GM21390 (cell line): ENCODE results near the gene FLAD1.

Experiments
- ATAC-seq: cut with Tn5 transposase; IDR thresholded peaks from one replicate; pipeline ENCODE4 v1.9.1; 2021; ENCODE audit not compliant: unreplicated experiment

FLAD1 gene

DNA sequence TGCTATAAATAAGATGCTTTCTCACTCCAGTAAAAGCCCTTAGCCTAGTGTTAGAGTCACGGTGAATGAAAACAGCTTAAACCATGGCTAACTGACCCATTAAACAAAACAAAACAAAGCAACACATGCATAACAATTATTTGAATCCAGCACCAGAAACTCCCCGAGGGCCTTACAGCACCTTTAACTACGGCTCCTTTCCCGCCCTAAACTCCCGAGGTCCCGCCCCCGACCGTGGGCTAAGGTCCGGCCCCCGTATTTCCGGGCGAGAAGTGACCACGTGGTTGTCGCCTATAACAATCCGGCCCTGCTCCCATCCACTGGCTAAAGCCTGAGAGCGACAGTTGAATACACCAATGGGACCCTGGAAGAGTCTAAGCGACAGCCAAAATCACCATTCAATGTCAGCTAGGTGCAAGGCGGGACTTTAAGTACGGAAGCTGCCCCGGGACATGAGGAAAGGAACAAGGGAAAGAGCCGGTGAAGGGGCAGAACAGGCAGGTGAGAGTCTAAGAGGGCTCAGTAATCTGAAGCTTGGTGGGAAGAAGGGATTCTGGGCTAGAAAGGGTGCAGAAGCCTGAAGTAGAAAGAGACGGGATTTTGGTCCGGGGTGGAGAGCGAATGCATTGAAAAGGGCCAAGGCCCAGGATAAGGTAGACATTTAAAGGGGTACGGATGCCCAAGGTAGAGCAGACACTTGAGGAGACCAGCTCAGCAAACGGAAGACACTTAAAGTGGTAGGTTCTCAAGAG is at the start of gene FLAD1:
FLAD1 (plus strand) TSS at position 448 of the 752 bp plus-strand sequence. CDS start 351 bp downstream, outside the sequence.
- ATAC-seq = peak; percentile 95

DNA sequence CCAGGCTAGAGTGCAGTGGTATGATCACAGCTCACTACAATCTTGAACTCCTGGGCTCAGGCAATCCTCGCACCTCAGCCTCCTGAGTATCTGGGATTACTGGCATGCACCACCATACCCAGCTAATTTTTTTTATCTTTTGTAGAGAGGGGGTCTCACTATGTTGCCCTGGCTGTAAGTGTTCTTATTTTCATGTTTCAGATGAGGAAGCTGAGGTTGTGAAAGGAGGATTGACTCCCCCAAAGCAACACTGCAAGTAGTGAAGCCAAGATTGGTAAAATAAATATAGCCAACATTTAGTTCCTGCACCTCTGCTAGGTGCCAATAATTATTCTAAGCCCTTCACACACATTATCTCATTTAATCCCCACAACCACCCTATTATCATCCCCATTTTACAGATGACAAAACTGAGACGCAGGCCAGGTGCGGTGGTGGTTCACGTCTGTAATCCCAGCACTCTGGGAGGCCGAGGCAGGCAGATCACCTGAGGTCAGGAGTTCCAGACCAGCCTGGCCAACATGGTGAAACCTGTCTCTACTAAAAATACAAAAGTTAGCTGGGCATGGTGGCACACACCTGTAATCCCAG is 48.7 kb upstream of the FLAD1 start:
- ATAC-seq = no peak

DNA sequence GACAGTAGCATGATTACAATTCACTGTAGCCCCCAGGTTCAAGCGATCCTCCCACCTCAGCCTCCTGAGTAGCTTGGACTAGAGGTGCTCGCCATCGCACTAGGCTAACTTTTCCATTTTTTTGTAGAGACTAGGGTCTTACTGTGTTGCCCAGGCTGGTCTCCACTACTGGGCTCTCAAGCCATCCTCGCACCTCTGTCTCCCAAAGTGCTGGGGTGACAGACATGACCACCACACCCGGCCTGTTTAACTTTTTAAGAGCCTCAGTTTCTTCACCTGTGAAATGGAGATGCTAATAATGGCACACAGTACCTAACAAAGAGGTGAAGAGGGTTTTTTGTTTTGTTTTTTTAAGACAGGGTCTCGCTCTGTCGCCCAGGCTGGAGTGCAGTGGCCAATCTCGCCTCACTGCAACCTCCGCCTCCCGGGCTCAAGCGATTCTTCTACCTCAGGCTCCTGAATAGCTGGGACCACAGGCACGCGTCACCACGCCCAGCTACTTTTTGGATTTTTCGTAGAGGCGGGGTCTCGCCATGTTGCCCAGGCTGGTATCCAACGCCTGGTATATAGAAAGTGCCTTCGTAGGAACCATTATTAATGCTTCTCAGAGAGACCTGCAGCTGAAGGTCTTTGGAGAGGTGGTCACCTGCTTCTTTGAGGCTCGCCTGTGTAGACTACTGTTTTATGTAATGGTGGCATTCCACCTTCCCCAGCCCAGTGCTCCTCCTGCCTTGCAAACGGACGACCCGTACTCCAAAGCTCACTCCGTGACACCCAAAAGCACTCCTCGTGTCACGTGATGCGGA is 47.2 kb upstream of the FLAD1 start:
- ATAC-seq = no peak

DNA sequence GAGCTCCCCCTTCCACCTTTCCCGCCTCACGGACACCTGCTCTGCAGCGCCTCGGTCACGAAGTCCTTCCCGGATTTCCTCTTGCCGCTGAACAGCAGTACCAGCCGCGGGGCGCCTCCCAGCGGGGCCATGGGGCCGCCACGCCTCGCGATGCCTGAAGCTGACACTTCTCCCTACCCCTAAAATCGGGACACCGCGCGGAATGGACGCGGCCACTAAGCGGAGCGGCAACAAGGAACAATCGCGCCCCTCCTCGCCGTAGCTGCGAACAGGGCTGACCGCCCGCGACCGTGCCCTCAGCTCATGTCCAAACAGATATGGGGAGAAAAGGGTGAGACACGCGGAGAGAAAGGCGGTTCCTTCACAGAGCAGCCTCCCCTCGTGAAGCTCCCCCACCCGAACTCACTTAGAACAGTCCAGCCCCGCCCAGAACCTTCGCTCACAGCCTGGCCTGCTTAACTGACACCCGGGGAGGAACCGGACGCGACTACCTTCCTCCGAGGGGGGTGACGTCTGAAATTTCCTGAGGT is 46.5 kb upstream of the FLAD1 start, which contains the start of gene PMVK:
PMVK (minus strand) TSS at position 165 of the 530 bp plus-strand sequence; CDS start at position 131, 34 bp downstream.
- peak; percentile 57 for ATAC-seq

- peak; percentile 53 for ATAC-seq
Measured at GRCh38 chr1:154937085-154937987, 45.8 kb upstream of the FLAD1 start.

DNA sequence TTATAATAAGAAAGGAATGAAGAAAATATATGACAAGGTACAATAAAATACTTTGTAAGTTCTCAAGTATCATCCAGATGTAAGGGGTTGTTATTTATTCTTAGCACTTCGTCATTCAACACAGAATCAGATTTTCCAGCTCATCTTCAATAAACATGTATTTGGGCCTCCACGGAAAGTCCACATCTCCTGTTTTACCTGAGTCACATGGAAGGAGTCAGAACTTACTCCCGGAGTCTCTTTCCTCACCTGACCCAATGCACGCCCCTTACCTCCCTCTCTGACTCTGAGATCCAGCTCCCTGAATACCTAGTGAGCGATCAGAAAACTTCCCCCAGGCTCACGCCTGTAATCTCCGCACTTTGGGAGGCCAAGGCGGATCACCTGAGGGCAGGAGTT is 45.2 kb upstream of the FLAD1 start:
- ATAC-seq = no peak

DNA sequence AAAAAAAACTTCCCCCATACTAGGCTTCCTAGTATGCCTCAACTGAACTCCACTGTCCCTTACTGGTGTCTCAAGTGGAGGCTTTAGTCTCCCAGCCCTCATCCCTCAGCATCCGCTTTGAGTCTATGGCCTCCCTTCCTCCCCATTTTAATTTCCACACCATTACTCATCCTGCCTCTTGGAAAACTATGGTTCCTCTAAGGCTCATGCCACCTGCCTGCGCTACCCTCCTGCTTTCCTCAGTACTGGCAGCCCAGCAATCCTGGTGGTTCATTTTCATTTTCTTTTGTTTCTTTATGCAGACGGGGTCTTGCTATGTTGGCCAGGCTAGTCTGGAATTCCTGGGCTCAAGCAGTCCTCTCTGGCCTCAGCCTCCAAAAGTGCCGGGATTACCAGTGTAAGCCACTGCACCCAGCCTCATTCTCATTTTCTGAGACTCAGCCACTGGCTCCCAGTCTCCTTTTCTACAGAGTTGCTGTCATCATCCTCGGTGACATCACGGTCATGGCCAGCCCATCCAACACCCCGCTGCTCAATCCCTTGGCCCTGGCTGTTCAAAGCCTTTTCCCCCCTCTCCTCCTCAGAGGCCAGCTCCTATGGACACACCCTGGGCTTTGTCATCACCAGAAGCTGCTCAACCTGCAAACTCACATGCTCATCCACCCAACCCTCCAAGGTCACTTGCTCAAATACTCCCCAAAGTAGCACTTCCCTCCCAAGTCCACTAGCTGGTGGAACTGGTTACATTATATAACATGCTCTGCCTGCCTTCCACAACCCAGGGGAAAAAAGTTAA is 44.3 kb upstream of the FLAD1 start:
- ATAC-seq = no peak

GRCh38 chr1:154940213-154940560 is 43.0 kb upstream of the FLAD1 start:
- ATAC-seq = no peak

DNA sequence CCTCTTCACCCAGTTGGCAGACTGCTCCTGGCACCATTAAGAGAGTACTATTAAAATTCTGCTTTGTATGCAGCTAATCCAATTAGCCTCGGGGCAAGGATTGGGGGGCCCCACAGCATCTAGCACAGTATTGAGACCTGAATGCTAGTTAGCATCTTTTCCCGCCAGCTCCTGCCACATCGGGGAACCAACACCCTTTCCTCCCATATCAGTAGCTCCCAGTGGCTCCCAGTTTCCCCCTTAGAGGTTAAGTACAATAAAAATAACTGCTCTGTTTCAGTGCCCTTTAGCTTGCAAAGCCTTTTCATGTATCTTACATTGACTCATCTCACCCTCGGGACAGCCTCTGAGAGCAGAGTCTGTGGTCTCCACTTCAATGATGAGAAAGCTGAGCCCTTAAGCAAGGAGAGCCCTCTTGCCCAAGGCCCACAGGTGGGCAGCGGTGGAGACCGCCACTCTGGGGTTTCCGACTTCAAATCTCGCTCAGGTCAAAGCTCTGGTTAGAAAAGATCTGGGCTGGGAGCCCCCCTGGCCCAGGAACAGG is 42.4 kb upstream of the FLAD1 start:
- no peak for ATAC-seq

GRCh38 chr1:154941333-154942013 is 41.7 kb upstream of the FLAD1 start:
- ATAC-seq = no peak

- ATAC-seq = no peak
Measured at GRCh38 chr1:154943649-154944400, 39.3 kb upstream of the FLAD1 start.

GRCh38 chr1:154944401-154945159 is 38.6 kb upstream of the FLAD1 start:
- no peak for ATAC-seq

DNA sequence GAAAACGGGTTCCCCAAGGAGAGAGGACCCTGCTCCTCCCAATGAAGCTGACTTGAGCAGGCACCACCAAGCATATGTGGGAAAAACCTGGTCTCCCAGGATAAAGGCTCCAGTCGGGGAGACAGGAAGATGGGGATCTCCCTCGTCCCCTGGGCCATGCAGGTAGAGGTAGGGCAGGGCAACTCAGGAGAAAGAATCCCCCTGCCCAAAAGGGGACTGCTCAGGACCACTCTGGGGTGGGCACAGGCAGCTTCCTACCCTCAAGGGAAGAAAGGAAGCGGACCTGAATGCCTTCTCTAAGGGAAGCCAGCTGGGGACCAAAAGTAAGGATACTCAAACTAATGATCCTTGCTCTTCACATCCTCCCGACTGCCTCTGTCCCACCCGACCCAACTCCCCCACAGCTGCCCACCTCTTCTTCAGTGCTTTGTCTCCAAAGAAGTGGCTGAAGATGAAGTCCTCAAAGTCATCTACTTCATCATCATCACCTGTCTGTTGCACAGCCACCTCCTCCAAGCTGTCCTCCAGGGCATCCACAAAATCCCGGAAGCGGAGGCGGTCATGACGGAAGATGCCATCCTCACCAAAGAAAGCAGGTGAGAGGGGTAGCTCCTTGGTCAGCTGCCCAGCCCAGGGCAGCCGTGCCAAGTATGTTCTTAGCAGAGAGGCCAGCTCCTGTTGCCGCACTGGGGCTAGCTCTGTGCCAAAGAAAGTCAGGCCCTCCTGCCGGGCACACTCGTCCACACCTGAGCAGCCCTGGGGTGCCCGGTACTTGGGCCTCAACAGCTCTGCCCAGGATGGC is 37.8 kb upstream of the FLAD1 start:
- no peak for ATAC-seq

DNA sequence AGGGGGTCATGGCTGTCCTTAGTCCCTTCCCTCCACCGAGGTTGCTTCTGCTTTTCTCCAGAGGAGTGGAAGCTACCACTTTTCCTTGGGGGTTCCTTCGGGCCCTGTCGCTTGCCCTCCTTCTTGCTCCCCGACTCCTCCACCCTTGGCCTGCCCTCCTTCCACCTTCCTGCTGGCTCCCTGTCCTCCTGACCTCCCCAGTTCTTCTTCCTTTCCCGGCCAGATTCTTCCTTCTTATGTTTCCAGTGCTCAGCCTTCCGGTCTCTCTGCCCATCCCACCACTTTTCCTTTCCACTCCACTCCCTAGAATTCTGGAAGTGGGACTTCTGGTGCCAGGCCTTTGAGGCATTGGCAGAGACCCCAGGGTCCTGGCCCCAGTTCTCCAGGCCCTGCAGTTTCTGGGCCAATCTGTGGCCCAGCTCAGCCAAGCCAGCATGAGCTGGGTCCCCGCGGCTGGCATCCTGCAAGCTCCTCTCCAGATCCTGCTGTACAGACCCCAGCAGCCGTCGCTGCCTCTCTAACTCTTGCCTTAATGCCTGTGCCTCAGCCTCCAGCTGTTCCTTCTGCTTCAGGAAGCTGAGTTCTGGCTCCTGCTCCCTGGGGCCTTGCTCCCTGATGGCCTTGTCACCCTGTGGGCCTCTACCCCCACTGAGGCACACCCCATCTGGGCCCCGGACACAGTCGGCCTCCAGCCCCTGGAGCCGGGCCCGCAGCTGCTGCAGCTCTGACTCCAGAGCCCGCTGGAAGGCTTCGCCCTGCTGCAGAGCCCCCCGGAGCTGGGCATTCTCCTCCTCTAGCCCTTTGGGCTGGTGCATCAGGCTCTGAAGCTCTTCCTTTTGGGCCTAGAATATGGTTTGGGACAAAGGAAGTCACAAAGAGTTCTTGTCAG is 36.9 kb upstream of the FLAD1 start:
- no peak for ATAC-seq

GRCh38 chr1:154948079-154948478 is 35.1 kb upstream of the FLAD1 start:
- no peak for ATAC-seq
